K562 (cell line): ENCODE data around the gene VIPR2. TPM values are rescaled to one million over a fixed set of nuclear protein-coding genes. Genes with fewer than 3 reads are reported as not detected.
A peak's percentile ranks its signal among the peaks of the same experiment; 100 is the strongest.

Experiments used
- ATAC-seq: fragments of 200-7000 bp; cut with Tn5 transposase; 3 replicates; pipeline ENCODE4 v1.9.1; 2020; ENCODE audit warnings: moderate library complexity
- BruUV-seq: library from RNA; stranded (reverse); fragments of 400-500 nt; replicated peaks from 2 replicates; lab custom pipeline; 2021; lab: Mats Ljungman, UMichigan
- CTCF ChIA-PET: fragments of 300-600 bp; formaldehyde crosslinking; extraction: SDS; loops from one replicate; lab custom pipeline; 2021; ENCODE audit warnings: low intra/inter-chr PET ratio; lab: Yijun Ruan, JAX
- POLR2A ChIA-PET: fragments of 300-600, 350-650 bp; sonication (Branson Sonifier 250); formaldehyde crosslinking; extraction: SDS; loops from one replicate; lab custom pipeline; 2021; ENCODE audit warnings: antibody characterized with exemption, inconsistent platforms; lab: Yijun Ruan, JAX
- DNase-seq, 4 experiments: peaks; one replicate each; pipeline versions ENCODE4 v3.0.0 to v3.0.0-alpha.2; 2011 to 2018; ENCODE audit warnings: low spot score in 3 of 4, mixed read lengths in 3 of 4; ENCODE audit errors: extremely low read depth in 1 of 4
- FAIRE-seq: peaks from 2 replicates; lab custom pipeline; 2011; peaks lifted over from hg19 to GRCh38; lab: Jason Lieb, UNC
- H2AFZ ChIP-seq: 2 replicates; pipeline ENCODE4 v1.6.0; 2011; ENCODE audit warnings: low read depth, low read length, control low read depth, inconsistent platforms
- H3K27ac ChIP-seq: fragments of 200-600 bp; 3 replicates; pipeline ENCODE4 v1.8.0; 2011; ENCODE audit warnings: low read depth, mild to moderate bottlenecking, control low read depth, inconsistent platforms, low read length, moderate library complexity, mixed read lengths; ENCODE audit errors: extremely low read depth
- H3K27me3 ChIP-seq, 2 experiments: fragments of 300-600 bp in 1 of 2; 2 replicates in 1 of 2; 3 replicates in 1 of 2; pipeline versions ENCODE4 v1.6.0 to v1.8.0; 2011; ENCODE audit warnings: inconsistent platforms in 2 of 2, low read length in 2 of 2, mild to moderate bottlenecking in 1 of 2, mixed read lengths in 1 of 2, moderate library complexity in 1 of 2; ENCODE audit not compliant: control insufficient read depth in 2 of 2, insufficient read depth in 2 of 2
- H3K36me3 ChIP-seq: fragments of 300-600 bp; 3 replicates; pipeline ENCODE4 v1.8.0; 2011; ENCODE audit warnings: mild to moderate bottlenecking, low read length, inconsistent platforms; ENCODE audit not compliant: control insufficient read depth, insufficient read depth
- H3K4me1 ChIP-seq, 2 experiments: fragments of 200-600 bp in 1 of 2; replicated peaks in 1 of 2; 2 replicates in 1 of 2; 3 replicates in 1 of 2; pipeline versions ENCODE4 v1.5.1 to v1.8.0; 2011; ENCODE audit warnings: inconsistent platforms in 2 of 2, low read length in 2 of 2, mild to moderate bottlenecking in 1 of 2, mixed read lengths in 1 of 2, moderate library complexity in 1 of 2; ENCODE audit not compliant: control insufficient read depth in 2 of 2, insufficient read depth in 2 of 2
- H3K4me2 ChIP-seq: 2 replicates; pipeline ENCODE4 v1.6.1; 2011; ENCODE audit warnings: low read length, control low read depth, inconsistent platforms, mixed read lengths; ENCODE audit not compliant: insufficient read depth
- H3K4me3 ChIP-seq: fragments of 200-600 bp; sonication (generic), shearing (Covaris generic); 2 replicates; pipeline ENCODE4 v1.5.1; 2016; ENCODE audit warnings: control low read depth, inconsistent platforms
- H3K79me2 ChIP-seq: fragments of 200-600 bp; 3 replicates; pipeline ENCODE4 v1.8.0; 2011; ENCODE audit warnings: low read length, inconsistent platforms; ENCODE audit not compliant: control insufficient read depth, insufficient read depth
- H3K9ac ChIP-seq, 2 experiments: 2 replicates each; pipeline versions ENCODE4 v1.6.0 to v1.6.1; 2011; ENCODE audit warnings: low read depth in 2 of 2, low read length in 2 of 2, control low read depth in 1 of 2, inconsistent platforms in 1 of 2, mild to moderate bottlenecking in 1 of 2, mixed read lengths in 1 of 2; ENCODE audit not compliant: insufficient read depth in 1 of 2
- H3K9me1 ChIP-seq: one replicate; pipeline ENCODE4 v1.6.0; 2011; ENCODE audit warnings: inconsistent platforms, mild to moderate bottlenecking, low read length, moderate library complexity; ENCODE audit not compliant: control insufficient read depth, insufficient read depth
- H3K9me3 ChIP-seq: replicated peaks from 2 replicates; pipeline ENCODE4 v1.5.1; 2011; ENCODE audit warnings: low read depth, low read length, inconsistent platforms; ENCODE audit not compliant: control insufficient read depth, insufficient read depth
- H4K20me1 ChIP-seq: replicated peaks from 2 replicates; pipeline ENCODE4 v1.6.1; 2011; ENCODE audit warnings: low read length, inconsistent platforms, mixed read lengths; ENCODE audit not compliant: control insufficient read depth, insufficient read depth
- CBX1 ChIP-seq: sonication (generic); IDR thresholded peaks from 2 replicates; pipeline ENCODE4 v1.6.1; 2016; ENCODE audit warnings: antibody characterized with exemption, low read depth, mild to moderate bottlenecking
- NR2C1 ChIP-seq, 2 experiments: fragments of 450-650 bp; IDR thresholded peaks; 2 replicates each; pipeline ENCODE4 v1.6.1; 2017; ENCODE audit warnings: mild to moderate bottlenecking in 2 of 2, antibody characterized with exemption in 1 of 2, inconsistent platforms in 1 of 2, missing compliant biosample characterization in 1 of 2, missing genetic modification characterization in 1 of 2
- NR2C2 ChIP-seq, 2 experiments: fragments of 200-800 bp in 1 of 2; sonication (Bioruptor generic) in 1 of 2; sonication (generic) in 1 of 2; formaldehyde crosslinking in 1 of 2; IDR thresholded peaks; 2 replicates each; pipeline versions ENCODE4 v1.6.1 to v1.8.0; 2016 to 2022; ENCODE audit warnings: mild to moderate bottlenecking in 1 of 2, missing compliant biosample characterization in 1 of 2, missing genetic modification characterization in 1 of 2, missing genetic modification reagents in 1 of 2
- SAFB2 ChIP-seq: fragments of 200-400 bp; formaldehyde crosslinking; IDR thresholded peaks from 2 replicates; pipeline ENCODE4 v1.6.1; 2018; ENCODE audit warnings: borderline replicate concordance, low read length, low read depth, moderate library complexity; ENCODE audit not compliant: severe bottlenecking
- TAF1 ChIP-seq: IDR thresholded peaks from 2 replicates; pipeline ENCODE4 v1.6.1; 2011; ENCODE audit warnings: mild to moderate bottlenecking, low read length, moderate library complexity; ENCODE audit not compliant: insufficient read depth, control insufficient read depth, severe bottlenecking; ENCODE audit errors: extremely low read depth
- TARDBP ChIP-seq: fragments of 450-650 bp; IDR thresholded peaks from 2 replicates; pipeline ENCODE4 v1.6.1; 2016
- ZNF778 ChIP-seq: fragments of 450-650 bp; formaldehyde crosslinking; IDR thresholded peaks from 2 replicates; pipeline ENCODE4 v1.4.0; 2020; ENCODE audit warnings: mild to moderate bottlenecking, moderate library complexity
- WGBS: fragments of 100-300 bp; shearing (Covaris generic); methylation state at CpG from one replicate; pipeline ENCODE4 v1.1.6; 2016; ENCODE audit warnings: low coverage, mixed read lengths; ENCODE audit not compliant: insufficient coverage; ENCODE audit errors: missing lambda C conversion rate; 5-methylcytosine and 5-hydroxymethylcytosine counted together
- in situ Hi-C: fragments of 300-500 bp; cut with MboI; formaldehyde crosslinking; loops from 4 replicates; pipeline ENCODE4 v1.15.0; 2018; ENCODE audit warnings: inconsistent platforms, mixed read lengths
- intact Hi-C: fragments of 100-400 bp; cut with micrococcal nuclease; formaldehyde crosslinking; loops from 2 replicates; pipeline ENCODE4 v1.14.2; 2022
- polyA plus RNA-seq, 8 experiments: library from polyadenylated mRNA; depleted of rRNA in 4 of 8; stranded (reverse) in 5 of 8; unstranded in 3 of 8; fragments of >200 nt; fragmentation: Nextera tagmentation in 2 of 8; fragmentation: Illumina TruSeq in 1 of 8; extraction: Ambion mirVana in 2 of 8; extraction: Trizol in 1 of 8; gene quantifications; 2 replicates each; pipeline versions ENCODE4 v1.2.1 to v1.2.3, GENCODE V29; 2011 to 2014; ENCODE audit warnings: inconsistent platforms in 1 of 8, missing spikeins in 1 of 8
- total RNA-seq, 7 experiments: library from RNA; depleted of rRNA in 6 of 7; stranded (reverse); fragments of >200 nt in 6 of 7; fragmentation: Illumina TruSeq in 2 of 7; extraction: Trizol in 2 of 7; gene quantifications; 2 replicates each; pipeline versions ENCODE4 v1.2.1 to v1.2.3, GENCODE V29; 2011 to 2021; ENCODE audit warnings: low replicate concordance in 1 of 7
- TF ChIP-seq, protein P1 (sequence below): fragments of 250-450 bp; sonication (Bioruptor Pico); IDR thresholded peaks from 2 replicates; pipeline ENCODE4 v1.8.0; 2022; ENCODE audit warnings: inconsistent platforms, mild to moderate bottlenecking, moderate library complexity, borderline replicate concordance
- TF ChIP-seq, protein P2 (sequence below): fragments of 200-800 bp; sonication (Bioruptor generic); IDR thresholded peaks from 2 replicates; pipeline ENCODE4 v1.6.1; 2017; ENCODE audit warnings: missing genetic modification characterization, missing compliant biosample characterization
- TF ChIP-seq, protein P3 (sequence below): fragments of 450-650 bp; IDR thresholded peaks from 2 replicates; pipeline ENCODE4 v1.6.1; 2016

VIPR2 gene
- total and polyA plus RNA-seq, 9 of the 15 experiments (the other 6 are each of a cell fraction or from before 2014, with no cell fraction given): 0.04 TPM; not detected in 8

DNA sequence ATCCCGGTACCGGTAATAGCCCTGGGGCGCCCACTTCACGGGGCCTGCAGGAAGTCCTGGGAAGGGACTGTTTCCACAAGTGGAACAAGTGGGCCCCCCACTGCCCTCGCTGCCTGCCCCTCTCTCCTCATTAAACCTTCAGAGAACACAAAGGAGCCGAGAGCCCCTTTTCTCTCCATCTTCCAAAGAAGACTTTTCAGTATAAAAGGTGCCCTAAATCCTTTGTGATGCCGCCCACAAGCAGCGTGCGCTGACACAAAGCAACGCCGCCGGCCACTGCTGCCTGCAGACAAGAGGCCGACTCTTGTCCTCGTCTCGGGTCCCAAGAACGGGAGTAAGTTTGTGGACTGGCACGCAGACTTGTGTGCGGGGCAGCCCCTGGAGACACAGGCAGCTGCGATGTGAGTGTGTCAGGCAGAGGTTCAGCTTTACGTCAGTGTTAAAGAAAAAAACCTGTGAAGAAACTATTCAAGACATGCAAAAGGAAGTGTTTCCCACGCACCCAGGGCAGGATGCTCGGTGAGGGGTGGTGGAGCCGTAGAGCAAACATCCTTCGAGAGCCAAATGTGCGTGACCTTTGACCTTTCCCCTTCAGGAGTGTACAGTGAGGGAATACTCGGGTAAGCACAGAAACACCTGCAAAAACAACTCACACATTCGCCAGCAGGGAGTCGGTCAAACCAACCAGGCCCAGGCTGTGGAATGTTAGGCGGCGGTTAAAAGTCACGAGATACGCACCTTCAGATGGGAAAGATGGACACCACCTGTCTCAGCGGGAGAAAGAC, 118.2 kb downstream of the VIPR2 start:
- DNase-seq: no peak

DNA sequence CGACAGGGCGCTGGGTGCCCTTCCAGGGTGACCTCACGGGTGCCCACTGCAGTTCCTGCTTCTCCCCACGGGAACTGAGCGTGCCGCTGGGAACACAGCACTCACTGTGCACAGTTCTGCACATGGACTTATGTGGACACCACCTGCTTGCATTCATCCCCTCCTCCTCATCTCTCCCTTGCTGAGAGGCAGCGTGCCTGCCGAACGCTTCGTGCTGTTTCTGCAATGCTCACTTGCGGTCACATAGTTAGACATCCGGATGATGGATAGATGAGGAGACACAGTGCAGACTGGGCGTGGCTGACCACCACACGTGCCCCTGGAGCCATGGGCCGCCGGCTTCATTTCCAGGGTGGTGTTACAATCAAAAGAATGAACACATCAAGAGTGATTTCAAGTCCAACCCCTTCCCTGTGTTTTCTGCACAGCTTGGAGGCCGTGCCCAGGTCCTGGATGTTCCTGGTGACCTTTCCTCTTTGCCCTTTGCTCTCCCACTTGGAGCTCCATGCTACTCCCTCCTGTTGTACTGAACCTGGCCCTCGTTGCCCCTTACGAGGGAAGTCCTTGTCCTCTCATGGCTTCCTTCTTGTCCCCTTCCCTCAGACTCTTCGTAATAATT, 119.4 kb downstream of the VIPR2 start:
- peaks cover 20% of the 10 kb centered on the region for H3K36me3 ChIP-seq
- no TSS peak for BruUV-seq
- H3K9ac ChIP-seq: no peak overlapping the region
- H3K9me3 ChIP-seq: no peaks in the 10 kb centered on the region
- DNase-seq: no peak
- no peak overlapping the region for H3K4me3 ChIP-seq
- H2AFZ ChIP-seq: no peak overlapping the region
- no peak overlapping the region for H3K27ac ChIP-seq
- H3K4me2 ChIP-seq: no peak overlapping the region
- H4K20me1 ChIP-seq: 0 out of 2 replicates have a peak, but pooled peaks cover 3% of the 10 kb centered on the region
- intact Hi-C loops (no loop called here), in situ Hi-C loops (no loop called here)
- H3K27me3 ChIP-seq: peaks cover 4 to 55% of the 10 kb centered on the region in 2 experiments; a peak in 3 of 5 replicates
- 0 out of 3 replicates have a peak, but pooled peaks have one; percentile 11 for ATAC-seq
- H3K79me2 ChIP-seq: no peaks in the 10 kb centered on the region
- CTCF ChIA-PET: no interaction called here
- FAIRE-seq: no peak
- H3K9me1 ChIP-seq: no peaks in the 10 kb centered on the region
- peaks cover 2 to 45% of the 10 kb centered on the region in 2 experiments; a peak in 4 of 5 replicates for H3K4me1 ChIP-seq
- WGBS: 48% methylated on average over 20 of the region's 20 CpGs
- POLR2A ChIA-PET: interaction anchor here (0.7 to 1.6 kb wide), 4 partner anchors 9 to 21 kb away, joined by 3 to 4 read pairs (median 3); no protein-coding TSS in a partner anchor
- TF ChIP-seq CBX1: no peak
- TF ChIP-seq ZNF778 (CRISPR knock-in tag): no peak
- TF ChIP-seq, protein P1, sequence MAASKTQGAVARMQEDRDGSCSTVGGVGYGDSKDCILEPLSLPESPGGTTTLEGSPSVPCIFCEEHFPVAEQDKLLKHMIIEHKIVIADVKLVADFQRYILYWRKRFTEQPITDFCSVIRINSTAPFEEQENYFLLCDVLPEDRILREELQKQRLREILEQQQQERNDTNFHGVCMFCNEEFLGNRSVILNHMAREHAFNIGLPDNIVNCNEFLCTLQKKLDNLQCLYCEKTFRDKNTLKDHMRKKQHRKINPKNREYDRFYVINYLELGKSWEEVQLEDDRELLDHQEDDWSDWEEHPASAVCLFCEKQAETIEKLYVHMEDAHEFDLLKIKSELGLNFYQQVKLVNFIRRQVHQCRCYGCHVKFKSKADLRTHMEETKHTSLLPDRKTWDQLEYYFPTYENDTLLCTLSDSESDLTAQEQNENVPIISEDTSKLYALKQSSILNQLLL: no peak
- no peak for TF ChIP-seq TAF1
- TF ChIP-seq, protein P2, sequence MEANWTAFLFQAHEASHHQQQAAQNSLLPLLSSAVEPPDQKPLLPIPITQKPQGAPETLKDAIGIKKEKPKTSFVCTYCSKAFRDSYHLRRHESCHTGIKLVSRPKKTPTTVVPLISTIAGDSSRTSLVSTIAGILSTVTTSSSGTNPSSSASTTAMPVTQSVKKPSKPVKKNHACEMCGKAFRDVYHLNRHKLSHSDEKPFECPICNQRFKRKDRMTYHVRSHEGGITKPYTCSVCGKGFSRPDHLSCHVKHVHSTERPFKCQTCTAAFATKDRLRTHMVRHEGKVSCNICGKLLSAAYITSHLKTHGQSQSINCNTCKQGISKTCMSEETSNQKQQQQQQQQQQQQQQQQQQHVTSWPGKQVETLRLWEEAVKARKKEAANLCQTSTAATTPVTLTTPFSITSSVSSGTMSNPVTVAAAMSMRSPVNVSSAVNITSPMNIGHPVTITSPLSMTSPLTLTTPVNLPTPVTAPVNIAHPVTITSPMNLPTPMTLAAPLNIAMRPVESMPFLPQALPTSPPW: no peak
- TF ChIP-seq, protein P3, sequence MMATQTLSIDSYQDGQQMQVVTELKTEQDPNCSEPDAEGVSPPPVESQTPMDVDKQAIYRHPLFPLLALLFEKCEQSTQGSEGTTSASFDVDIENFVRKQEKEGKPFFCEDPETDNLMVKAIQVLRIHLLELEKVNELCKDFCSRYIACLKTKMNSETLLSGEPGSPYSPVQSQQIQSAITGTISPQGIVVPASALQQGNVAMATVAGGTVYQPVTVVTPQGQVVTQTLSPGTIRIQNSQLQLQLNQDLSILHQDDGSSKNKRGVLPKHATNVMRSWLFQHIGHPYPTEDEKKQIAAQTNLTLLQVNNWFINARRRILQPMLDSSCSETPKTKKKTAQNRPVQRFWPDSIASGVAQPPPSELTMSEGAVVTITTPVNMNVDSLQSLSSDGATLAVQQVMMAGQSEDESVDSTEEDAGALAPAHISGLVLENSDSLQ: peak; percentile 24; the same call in 1 of the 2 replicates
- TF ChIP-seq TARDBP: no peak

More for the DNA sequence above, 118.2 kb downstream of the VIPR2 start:
- WGBS: 59% methylated on average over 33 of the region's 33 CpGs
- CTCF ChIA-PET: no interaction called here
- Histone ChIP-seq H4K20me1 (0 out of 2 replicates have a peak, but pooled peaks cover 3% of the 10 kb centered on the region), H3K9ac (no peak overlapping the region), H2AFZ (no peak overlapping the region), H3K4me2 (no peak overlapping the region), H3K27me3 (peaks cover 4 to 55% of the 10 kb centered on the region in 2 experiments; a peak in 3 of 5 replicates), H3K9me3 (no peaks in the 10 kb centered on the region), H3K4me1 (peaks cover 3 to 53% of the 10 kb centered on the region in 2 experiments; a peak in 4 of 5 replicates), H3K79me2 (no peaks in the 10 kb centered on the region), H3K36me3 (peaks cover 13% of the 10 kb centered on the region; the same call in 2 of the 3 replicates), H3K27ac (no peak overlapping the region), H3K9me1 (no peaks in the 10 kb centered on the region), H3K4me3 (no peak overlapping the region)
- BruUV-seq: no TSS peak
- in situ Hi-C loops: no loop called here
- POLR2A ChIA-PET: interaction anchor here (0.6 to 1.6 kb wide), 5 partner anchors 11 to 31 kb away, joined by 3 to 5 read pairs (median 3); no protein-coding TSS in a partner anchor
- intact Hi-C loops: no loop called here
- FAIRE-seq (no peak), ATAC-seq (no peak)
- TF ChIP-seq NR2C1 (IDR thresholded peaks at IDR 0.05) (peak; percentile 81), NR2C1 (tag; IDR thresholded peaks at IDR 0.05) (peak; percentile 82), NR2C2 (CRISPR knock-in tag; IDR thresholded peaks at IDR 0.05) (peak; percentile 87), NR2C2 (tag; IDR thresholded peaks at IDR 0.05) (peak; percentile 63), SAFB2 (no peak)
